T-cell (primary cell): ENCODE measurements around the gene PABPC1L. TPM values are rescaled to one million over a fixed set of nuclear protein-coding genes. Genes with fewer than 3 reads are reported as not detected.

ENCODE experiments used
- total RNA-seq, 35 experiments: library from RNA in 6 of 35; stranded (reverse) in 6 of 35; fragments of 120-200 nt in 1 of 35; gene quantifications; one replicate each; pipeline versions ENCODE4 v1.2.1 to v1.2.4 and lab custom pipeline; 2013 to 2026

Gene PABPC1L
- total RNA-seq, 5 donors from 2014 or later (not counting 1 experiment from before 2014, with no cell fraction given): 45.6 to 66.2 (median 58.2) TPM

Other genes with a start within 250 kb of the PABPC1L start
- under 1 TPM in 3 of 5 donors, not detected in 2; 0.13 to 0.41 (median 0.29) TPM for gene CCN5, start 194.7 kb upstream of the PABPC1L start, total RNA-seq
- under 1 TPM in 1 of 5 donors, not detected in 4; 0.13 TPM for gene KCNK15, start 164.2 kb upstream of the PABPC1L start, total RNA-seq
- gene RIMS4, start 99.5 kb upstream of the PABPC1L start, total RNA-seq: under 1 TPM in 2 of 5 donors, not detected in 3; 0.06 to 0.12 TPM
- 100 to 1,000 TPM; 198 to 233 (median 205) TPM for gene YWHAB, start 24.4 kb upstream of the PABPC1L start, total RNA-seq
- 10 to 100 TPM in 3 of 5 donors, 1 to 10 TPM in 2; 7.8 to 12.8 (median 11.4) TPM for gene TOMM34, start 50.3 kb downstream of the PABPC1L start, total RNA-seq
- gene STK4, start 56.5 kb downstream of the PABPC1L start, total RNA-seq: 100 to 1,000 TPM; 244 to 315 (median 271) TPM
- under 1 TPM in 1 of 5 donors, not detected in 4; 0.09 TPM for gene KCNS1, start 191.1 kb downstream of the PABPC1L start, total RNA-seq
- not detected for gene WFDC5, start 205.1 kb downstream of the PABPC1L start, total RNA-seq
- not detected for gene WFDC12, start 214.4 kb downstream of the PABPC1L start, total RNA-seq